Activated B cell treated with CpG ODN at 0.5 μM for 24 hours (primary cell): ENCODE measurements around the gene PPP4R2. TPM values are rescaled to one million over a fixed set of nuclear protein-coding genes. Genes with fewer than 3 reads are reported as not detected.

Experiments used
- ATAC-seq: fragments of 200-7000 bp; cut with Tn5 transposase; one replicate; pipeline ENCODE4 v1.10.0; 2021; ENCODE audit warnings: low read depth, mild to moderate bottlenecking, moderate library complexity
- CTCF ChIA-PET: fragments of 350-600 bp; sonication (Branson Sonifier 250); formaldehyde crosslinking; loops from one replicate; lab custom pipeline; 2021; ENCODE audit warnings: antibody characterized with exemption; lab: Charles Lee
- POLR2A ChIA-PET: fragments of 350-600 bp; sonication (Branson Sonifier 250); formaldehyde crosslinking; loops from one replicate; lab custom pipeline; 2021; ENCODE audit warnings: antibody characterized with exemption; lab: Charles Lee
- DNase-seq: peaks from one replicate; pipeline ENCODE4 v3.0.0; 2022
- H3K27ac Mint-ChIP-seq: one replicate; pipeline ENCODE4 v1.8.0; 2020; ENCODE audit warnings: mixed read lengths
- H3K27me3 Mint-ChIP-seq: one replicate; pipeline ENCODE4 v1.8.0; 2021; ENCODE audit warnings: mixed read lengths
- H3K36me3 Mint-ChIP-seq: one replicate; pipeline ENCODE4 v1.8.0; 2021; ENCODE audit warnings: low read depth, mixed read lengths
- H3K4me1 Mint-ChIP-seq: one replicate; pipeline ENCODE4 v1.8.0; 2021; ENCODE audit warnings: mixed read lengths
- H3K4me3 Mint-ChIP-seq: one replicate; pipeline ENCODE4 v1.8.0; 2020; ENCODE audit warnings: mild to moderate bottlenecking, mixed read lengths
- H3K9me3 Mint-ChIP-seq: one replicate; pipeline ENCODE4 v1.8.0; 2020; ENCODE audit warnings: mixed read lengths
- CTCF ChIP-seq: fragments of 200-600 bp; IDR thresholded peaks from one replicate; pipeline ENCODE4 v1.8.0; 2022; ENCODE audit warnings: antibody characterized with exemption, mild to moderate bottlenecking
- intact Hi-C: fragments of 100-400 bp; cut with micrococcal nuclease; formaldehyde crosslinking; loops from one replicate; pipeline ENCODE4 v1.15.1; 2024
- total RNA-seq: library from RNA; stranded (reverse); gene quantifications from 2 replicates; pipeline ENCODE4 v1.2.3, GENCODE V29; 2022

The PPP4R2 gene
- total RNA-seq, 1 donor from 2014 or later: 59.7 TPM

- Mint-ChIP-seq H3K4me1 (no peaks in the 10 kb centered on the region), H3K9me3 (no peaks in the 10 kb centered on the region), H3K27me3 (no peaks in the 10 kb centered on the region), H3K27ac (no peak overlapping the region), H3K4me3 (no peak overlapping the region), H3K36me3 (peaks cover 19% of the 10 kb centered on the region)
- intact Hi-C loops: no loop called here
- CTCF ChIA-PET: no interaction called here
- no peak for DNase-seq
- ATAC-seq: no peak
- POLR2A ChIA-PET: no interaction called here
- no peak for TF ChIP-seq CTCF
Measured at GRCh38 chr3:73070675-73071575, 74.3 kb downstream of the PPP4R2 start.

- TF ChIP-seq CTCF: no peak
- ChIA-PET POLR2A (no interaction called here), CTCF (no interaction called here)
- intact Hi-C loops: no loop called here
- DNase-seq: no peak
- Mint-ChIP-seq H3K36me3 (peaks cover 13% of the 10 kb centered on the region), H3K4me1 (no peaks in the 10 kb centered on the region), H3K9me3 (no peaks in the 10 kb centered on the region), H3K27me3 (no peaks in the 10 kb centered on the region), H3K4me3 (no peak overlapping the region), H3K27ac (no peak overlapping the region)
- ATAC-seq: no peak
Measured at GRCh38 chr3:73071952-73072351, 75.3 kb downstream of the PPP4R2 start.

GRCh38 chr3:73072634-73073033 lies 76.0 kb downstream of the PPP4R2 start:
- no peak for ATAC-seq
- Mint-ChIP-seq H3K27ac (no peak overlapping the region), H3K4me3 (no peak overlapping the region)

GRCh38 chr3:73073091-73073707 lies 76.6 kb downstream of the PPP4R2 start:
- DNase-seq (no peak), ATAC-seq (no peak)
- ChIA-PET POLR2A (no interaction called here), CTCF (interaction anchor here (1.0 kb wide), 1 partner anchor 18 kb away, joined by 3 read pairs; no protein-coding TSS in a partner anchor)
- Mint-ChIP-seq H3K4me3 (no peak overlapping the region), H3K4me1 (no peaks in the 10 kb centered on the region), H3K27ac (no peak overlapping the region), H3K9me3 (no peaks in the 10 kb centered on the region), H3K36me3 (peaks cover 6% of the 10 kb centered on the region), H3K27me3 (no peaks in the 10 kb centered on the region)
- TF ChIP-seq CTCF: no peak
- intact Hi-C loops: no loop called here

More at GRCh38 chr3:73072634-73073033, 76.0 kb downstream of the PPP4R2 start:
- intact Hi-C loops: no loop called here
- CTCF ChIA-PET: interaction anchor here (1.0 kb wide), 1 partner anchor 17 kb away, joined by 3 read pairs; no protein-coding TSS in a partner anchor
- no peak for DNase-seq
- no peaks in the 10 kb centered on the region for H3K27me3 Mint-ChIP-seq
- POLR2A ChIA-PET: no interaction called here
- H3K9me3 Mint-ChIP-seq: no peaks in the 10 kb centered on the region
- H3K4me1 Mint-ChIP-seq: no peaks in the 10 kb centered on the region
- H3K36me3 Mint-ChIP-seq: peaks cover 10% of the 10 kb centered on the region
- no peak for TF ChIP-seq CTCF

- Mint-ChIP-seq H3K36me3 (no peaks in the 10 kb centered on the region), H3K9me3 (no peaks in the 10 kb centered on the region), H3K4me1 (no peaks in the 10 kb centered on the region), H3K4me3 (no peak overlapping the region), H3K27me3 (no peaks in the 10 kb centered on the region), H3K27ac (no peak overlapping the region)
- CTCF ChIA-PET: no interaction called here
- POLR2A ChIA-PET: no interaction called here
- no peak for TF ChIP-seq CTCF
- ATAC-seq (no peak), DNase-seq (no peak)
- intact Hi-C loops: no loop called here
Measured at GRCh38 chr3:73074781-73075180, 78.2 kb downstream of the PPP4R2 start.
